Effector memory CD4-positive, alpha-beta T cell (primary cell): Measurements from ENCODE around the gene FAM221B.
A peak's percentile ranks its signal among the peaks of the same experiment; 100 is the strongest.

Experiments used
- DNase-seq, 3 donors: peaks; one replicate each; pipeline ENCODE4 v3.0.0-alpha.2; 2020
- H3K27ac ChIP-seq: 2 replicates; pipeline ENCODE4 v1.7.0; 2013; ENCODE audit warnings: mild to moderate bottlenecking, low read length, moderate library complexity; ENCODE audit not compliant: insufficient read depth, poor library complexity, severe bottlenecking
- H3K27me3 ChIP-seq: replicated peaks from 2 replicates; pipeline ENCODE4 v1.7.0; 2013; ENCODE audit warnings: mild to moderate bottlenecking, low read length; ENCODE audit not compliant: insufficient read depth, control insufficient read depth, poor library complexity, severe bottlenecking
- H3K36me3 ChIP-seq: 2 replicates; pipeline ENCODE4 v1.7.0; 2013; ENCODE audit warnings: mild to moderate bottlenecking, low read length, moderate library complexity; ENCODE audit not compliant: control insufficient read depth, insufficient read depth
- H3K4me1 ChIP-seq: 2 replicates; pipeline ENCODE4 v1.7.0; 2013; ENCODE audit warnings: low read length, mild to moderate bottlenecking; ENCODE audit not compliant: control insufficient read depth, insufficient read depth, poor library complexity, severe bottlenecking
- H3K4me3 ChIP-seq: 2 replicates; pipeline ENCODE4 v1.7.0; 2013; ENCODE audit warnings: low read length, low read depth, mild to moderate bottlenecking; ENCODE audit not compliant: insufficient read depth, poor library complexity, severe bottlenecking
- H3K9me3 ChIP-seq: 2 replicates; pipeline ENCODE4 v1.7.0; 2013; ENCODE audit warnings: mild to moderate bottlenecking, low read length, moderate library complexity; ENCODE audit not compliant: control insufficient read depth

FAM221B gene

GRCh38 chr9:35792024-35792813, 36.3 kb downstream of the FAM221B start:
- H3K27me3 ChIP-seq: no peaks in the 10 kb centered on the region
- H3K27ac ChIP-seq: no peak overlapping the region
- DNase-seq: no peak
- H3K36me3 ChIP-seq: peaks cover 6% of the 10 kb centered on the region
- no peaks in the 10 kb centered on the region for H3K9me3 ChIP-seq
- no peaks in the 10 kb centered on the region for H3K4me1 ChIP-seq
- H3K4me3 ChIP-seq: no peak overlapping the region

DNA sequence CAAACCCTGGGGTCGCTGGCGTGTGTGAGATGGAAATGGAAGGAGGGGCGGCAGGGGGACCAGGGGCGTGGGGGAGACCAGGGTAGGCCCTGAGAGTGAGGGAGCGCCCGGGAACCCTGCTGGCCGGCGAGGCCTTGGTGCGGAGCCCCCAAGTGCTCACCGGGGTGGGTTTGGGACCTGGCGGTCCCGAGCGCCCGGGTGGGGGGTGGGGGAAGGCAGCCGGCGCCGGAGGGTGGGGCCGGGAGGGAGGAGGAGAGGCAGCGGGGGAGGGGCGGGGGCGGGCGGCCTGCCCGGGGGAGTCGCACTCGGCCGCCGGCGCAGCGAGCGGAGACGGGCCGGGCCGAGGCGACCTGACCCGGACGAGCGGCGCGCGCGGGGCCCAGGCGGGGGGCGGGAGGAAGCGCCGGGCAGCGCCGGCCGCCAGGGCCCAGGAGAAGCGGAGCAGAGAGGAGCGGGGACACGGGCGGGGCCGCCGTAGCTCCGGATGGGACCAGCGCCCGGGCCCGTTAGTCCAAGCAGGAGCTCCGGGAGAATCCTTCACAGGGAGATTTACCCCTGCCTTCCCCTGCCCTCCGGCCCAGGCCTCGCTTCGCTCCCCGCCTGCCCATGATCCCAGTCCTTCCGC, 37.1 kb downstream of the FAM221B start, which contains the start of gene NPR2:
TSS of gene NPR2 (plus strand) at position 295 of the 625 bp plus-strand sequence. CDS start 818 bp downstream, outside the sequence.
- H3K27me3 ChIP-seq: no peaks in the 10 kb centered on the region
- H3K36me3 ChIP-seq: peaks cover 7% of the 10 kb centered on the region
- DNase-seq: no peak
- no peaks in the 10 kb centered on the region for H3K4me1 ChIP-seq
- no peaks in the 10 kb centered on the region for H3K9me3 ChIP-seq
- no peak within 1 kb of the TSS for H3K27ac ChIP-seq
- no peak within 1 kb of the TSS for H3K4me3 ChIP-seq

- Histone ChIP-seq H3K4me3 (no peak overlapping the region), H3K27me3 (no peaks in the 10 kb centered on the region), H3K36me3 (peaks cover 13% of the 10 kb centered on the region), H3K27ac (no peak overlapping the region), H3K4me1 (no peaks in the 10 kb centered on the region), H3K9me3 (no peaks in the 10 kb centered on the region)
- peak; percentile 21 to 44 (median 24) for DNase-seq
Measured at GRCh38 chr9:35790385-35791296, 37.9 kb downstream of the FAM221B start.

GRCh38 chr9:35790025-35790384, 38.5 kb downstream of the FAM221B start:
- H3K9me3 ChIP-seq: no peaks in the 10 kb centered on the region
- no peak for DNase-seq
- no peak overlapping the region for H3K27ac ChIP-seq
- peaks cover 13% of the 10 kb centered on the region for H3K36me3 ChIP-seq
- H3K4me3 ChIP-seq: no peak overlapping the region
- H3K27me3 ChIP-seq: no peaks in the 10 kb centered on the region
- H3K4me1 ChIP-seq: no peaks in the 10 kb centered on the region

DNA sequence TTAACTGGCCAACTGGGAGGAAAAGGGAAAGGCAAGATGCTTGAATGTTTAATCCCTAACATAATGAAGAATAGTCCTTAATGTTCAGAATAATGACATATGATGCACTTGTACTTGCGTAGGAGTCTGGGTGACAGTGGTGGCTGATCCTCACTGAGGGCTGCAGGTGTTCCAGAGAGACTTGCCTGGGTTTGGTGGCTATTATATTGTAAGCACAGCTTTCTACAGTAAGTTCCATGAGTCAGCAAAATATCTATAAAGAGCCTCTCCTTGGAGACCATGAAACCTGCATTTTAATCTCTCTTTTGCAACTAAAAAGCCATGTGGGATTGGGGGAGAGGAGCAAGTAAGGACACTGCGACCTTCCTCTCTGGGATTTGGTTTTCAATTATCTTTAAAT, 39.0 kb downstream of the FAM221B start:
- H3K27ac ChIP-seq: no peak overlapping the region

GRCh38 chr9:35783418-35783817, 45.1 kb downstream of the FAM221B start:
- Histone ChIP-seq H3K27ac (no peak overlapping the region), H3K36me3 (peaks cover 11% of the 10 kb centered on the region), H3K4me3 (no peak overlapping the region), H3K9me3 (no peaks in the 10 kb centered on the region), H3K4me1 (no peaks in the 10 kb centered on the region), H3K27me3 (no peaks in the 10 kb centered on the region)
- DNase-seq: no peak

More for the DNA sequence above, 39.0 kb downstream of the FAM221B start:
- Histone ChIP-seq H3K4me3 (no peak overlapping the region), H3K27me3 (no peaks in the 10 kb centered on the region), H3K4me1 (no peaks in the 10 kb centered on the region), H3K36me3 (peaks cover 13% of the 10 kb centered on the region), H3K9me3 (no peaks in the 10 kb centered on the region)
- no peak for DNase-seq

DNA sequence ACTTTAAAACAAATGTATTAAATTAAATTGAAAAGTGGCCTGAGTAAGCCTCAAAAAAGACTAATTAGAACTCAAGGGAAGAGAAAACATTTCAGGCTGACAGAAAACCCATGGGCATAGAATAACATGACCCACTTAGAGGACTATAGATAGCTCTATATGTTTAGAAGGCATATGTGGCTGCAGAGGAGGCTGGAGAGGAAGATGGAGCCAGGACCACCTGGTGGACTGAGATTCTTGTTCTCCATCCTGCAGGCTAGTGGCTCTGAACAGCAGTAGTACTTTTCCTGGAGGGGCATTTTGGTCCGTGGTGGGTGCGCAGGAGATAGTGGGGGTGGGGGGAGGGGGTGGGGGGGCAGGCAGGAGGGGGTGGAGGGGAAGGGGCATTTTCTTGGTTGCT, 47.5 kb downstream of the FAM221B start:
- no peaks in the 10 kb centered on the region for H3K4me1 ChIP-seq
- H3K27me3 ChIP-seq: no peaks in the 10 kb centered on the region
- no peak for DNase-seq
- no peaks in the 10 kb centered on the region for H3K9me3 ChIP-seq
- no peak overlapping the region for H3K4me3 ChIP-seq
- peaks cover 10% of the 10 kb centered on the region for H3K36me3 ChIP-seq
- H3K27ac ChIP-seq: no peak overlapping the region

DNA sequence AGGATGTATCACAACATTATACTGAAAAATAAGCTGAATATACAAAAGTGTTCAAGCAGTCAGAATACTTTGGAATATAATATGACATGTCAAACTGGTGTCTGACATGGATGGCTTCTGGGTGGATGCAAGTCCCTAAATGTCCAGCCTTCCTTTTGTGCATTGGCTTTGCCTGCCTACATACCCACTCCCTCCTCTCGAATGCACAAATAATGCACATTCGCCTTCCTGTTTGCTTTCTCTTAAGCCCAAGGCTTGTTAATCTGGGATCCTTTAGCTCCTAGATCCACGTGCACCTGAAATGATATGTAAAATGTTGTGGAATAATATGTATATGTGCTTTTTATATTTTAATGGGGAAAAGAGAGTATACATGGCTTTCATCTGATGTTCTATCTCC, 50.0 kb downstream of the FAM221B start:
- no peak for DNase-seq
- Histone ChIP-seq H3K36me3 (peaks cover 9% of the 10 kb centered on the region), H3K4me3 (no peak overlapping the region), H3K27me3 (no peaks in the 10 kb centered on the region), H3K9me3 (no peaks in the 10 kb centered on the region), H3K4me1 (no peaks in the 10 kb centered on the region), H3K27ac (no peak overlapping the region)

DNA sequence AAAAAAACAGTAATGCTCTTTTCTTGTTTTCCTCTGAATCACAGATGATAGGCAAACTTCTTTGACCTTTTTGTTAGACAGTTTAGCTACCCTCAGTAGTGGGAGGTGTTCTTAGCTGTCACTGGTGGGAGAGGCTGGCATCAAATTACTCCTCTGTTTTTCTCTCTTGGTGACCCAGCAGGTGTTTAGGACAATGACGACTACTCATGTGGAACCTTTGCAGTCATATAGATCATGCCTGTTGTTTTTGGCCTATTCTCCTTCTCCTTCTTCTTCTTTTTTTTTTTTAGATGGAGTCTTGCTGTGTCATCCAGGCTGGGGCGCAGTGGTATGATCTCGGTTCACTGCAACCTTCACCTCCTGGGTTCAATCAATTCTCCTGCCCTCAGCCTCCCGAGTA, 52.5 kb downstream of the FAM221B start:
- Histone ChIP-seq H3K27ac (no peak overlapping the region), H3K36me3 (peaks cover 5% of the 10 kb centered on the region), H3K9me3 (no peaks in the 10 kb centered on the region), H3K27me3 (no peaks in the 10 kb centered on the region), H3K4me3 (no peak overlapping the region), H3K4me1 (no peaks in the 10 kb centered on the region)
- DNase-seq: no peak
